Kidney tubule cell (primary cell): ENCODE measurements around the gene IL12RB1.
"Not testable (repeated sequence)": the region's sequence is repeated elsewhere in the genome, so short reads cannot be mapped to it uniquely, and the experiment has no call there.

Experiments
- DNase-seq: peaks from one replicate; pipeline ENCODE4 v3.0.0-alpha.2; 2018; ENCODE audit warnings: low spot score

IL12RB1 gene

GRCh38 chr19:18089096-18089541, 2.4 kb upstream of the IL12RB1 start:
- not testable (repeated sequence) for DNase-seq

GRCh38 chr19:18085702-18086457, 854 bp downstream of the IL12RB1 start:
- no peak for DNase-seq

- no peak for DNase-seq
Observed at GRCh38 chr19:18083929-18084684, 2.6 kb downstream of the IL12RB1 start.

- DNase-seq, result no peak
Observed at GRCh38 chr19:18074192-18074591, 12.5 kb downstream of the IL12RB1 start.

- DNase-seq, result no peak
Observed at GRCh38 chr19:18073197-18073596, 13.5 kb downstream of the IL12RB1 start.

- DNase-seq, result no peak
Observed at GRCh38 chr19:18072335-18072734, 14.4 kb downstream of the IL12RB1 start.

- no peak for DNase-seq
Observed at GRCh38 chr19:18070181-18070580, 16.6 kb downstream of the IL12RB1 start.

- no peak for DNase-seq
Observed at GRCh38 chr19:18069383-18069782, 17.4 kb downstream of the IL12RB1 start.

- DNase-seq, result no peak
Observed at GRCh38 chr19:18068395-18068794, 18.3 kb downstream of the IL12RB1 start.

GRCh38 chr19:18065173-18065495, 21.6 kb downstream of the IL12RB1 start:
- no peak for DNase-seq

GRCh38 chr19:18063463-18063862, 23.3 kb downstream of the IL12RB1 start:
- no peak for DNase-seq

- DNase-seq, result no peak
Observed at GRCh38 chr19:18062028-18062427, 24.7 kb downstream of the IL12RB1 start.

- no peak for DNase-seq
Observed at GRCh38 chr19:18060472-18060871, 26.3 kb downstream of the IL12RB1 start.

GRCh38 chr19:18059902-18060301, 26.8 kb downstream of the IL12RB1 start:
- no peak for DNase-seq

- DNase-seq, result no peak
Observed at GRCh38 chr19:18059297-18059696, 27.4 kb downstream of the IL12RB1 start.

GRCh38 chr19:18058208-18059009, 28.3 kb downstream of the IL12RB1 start:
- DNase-seq, result peak; percentile 71

GRCh38 chr19:18057557-18057956, 29.2 kb downstream of the IL12RB1 start:
- no peak for DNase-seq

- no peak for DNase-seq
Observed at GRCh38 chr19:18055967-18056366, 30.8 kb downstream of the IL12RB1 start.

GRCh38 chr19:18053576-18054219, 33.0 kb downstream of the IL12RB1 start:
- DNase-seq, result peak; percentile 43

GRCh38 chr19:18051887-18052286, 34.8 kb downstream of the IL12RB1 start:
- no peak for DNase-seq

- DNase-seq, result peak; percentile 17
Observed at GRCh38 chr19:18049385-18049784, 37.3 kb downstream of the IL12RB1 start.

GRCh38 chr19:18046059-18046718, 40.5 kb downstream of the IL12RB1 start:
- peak; percentile 87 for DNase-seq
